PC-9 (cell line): ENCODE results near the gene METTL22.

Source experiments
- EZH2 ChIP-seq: fragments of 200-600 bp; sonication (generic); IDR thresholded peaks from 2 replicates; pipeline ENCODE4 v1.8.0; 2017; ENCODE audit warnings: antibody characterized with exemption, low read depth
- TF ChIP-seq, protein P1 (sequence below): fragments of 200-600 bp; sonication (generic); conservative IDR thresholded peaks from 2 replicates; pipeline ENCODE4 v1.6.1; 2017; ENCODE audit warnings: mixed run types, antibody characterized with exemption, mild to moderate bottlenecking, moderate library complexity

DNA sequence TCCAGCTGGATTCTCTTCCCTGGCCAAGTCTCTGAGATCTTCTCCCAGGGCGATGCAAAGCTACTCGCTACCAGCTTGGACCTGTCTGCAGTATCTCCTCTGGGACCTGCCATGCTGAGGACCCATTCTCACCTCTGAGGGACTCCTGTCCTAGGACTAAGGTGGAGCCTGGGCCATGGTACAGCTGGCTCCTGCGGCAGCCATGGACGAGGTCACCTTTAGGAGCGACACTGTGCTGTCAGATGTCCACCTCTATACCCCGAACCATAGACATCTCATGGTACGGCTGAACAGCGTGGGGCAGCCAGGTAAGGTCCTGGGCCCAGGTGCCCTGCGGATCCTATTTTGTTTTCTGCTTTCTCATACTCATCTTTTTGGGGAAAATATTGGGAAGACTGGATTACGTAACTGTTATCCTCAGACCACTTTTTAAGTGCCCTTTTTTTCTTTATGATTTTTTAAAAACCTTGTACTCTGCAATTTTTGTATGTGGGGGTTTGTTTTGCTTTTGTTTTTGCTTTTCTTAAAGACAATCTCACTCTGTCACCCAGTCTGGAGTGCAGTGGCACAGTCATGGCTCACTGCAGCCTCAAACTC is 4.1 kb downstream of the METTL22 start:
- no peak for TF ChIP-seq EZH2
- TF ChIP-seq, protein P1, sequence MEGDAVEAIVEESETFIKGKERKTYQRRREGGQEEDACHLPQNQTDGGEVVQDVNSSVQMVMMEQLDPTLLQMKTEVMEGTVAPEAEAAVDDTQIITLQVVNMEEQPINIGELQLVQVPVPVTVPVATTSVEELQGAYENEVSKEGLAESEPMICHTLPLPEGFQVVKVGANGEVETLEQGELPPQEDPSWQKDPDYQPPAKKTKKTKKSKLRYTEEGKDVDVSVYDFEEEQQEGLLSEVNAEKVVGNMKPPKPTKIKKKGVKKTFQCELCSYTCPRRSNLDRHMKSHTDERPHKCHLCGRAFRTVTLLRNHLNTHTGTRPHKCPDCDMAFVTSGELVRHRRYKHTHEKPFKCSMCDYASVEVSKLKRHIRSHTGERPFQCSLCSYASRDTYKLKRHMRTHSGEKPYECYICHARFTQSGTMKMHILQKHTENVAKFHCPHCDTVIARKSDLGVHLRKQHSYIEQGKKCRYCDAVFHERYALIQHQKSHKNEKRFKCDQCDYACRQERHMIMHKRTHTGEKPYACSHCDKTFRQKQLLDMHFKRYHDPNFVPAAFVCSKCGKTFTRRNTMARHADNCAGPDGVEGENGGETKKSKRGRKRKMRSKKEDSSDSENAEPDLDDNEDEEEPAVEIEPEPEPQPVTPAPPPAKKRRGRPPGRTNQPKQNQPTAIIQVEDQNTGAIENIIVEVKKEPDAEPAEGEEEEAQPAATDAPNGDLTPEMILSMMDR = no peak
